GM12878 (cell line): ENCODE data around the gene LTK.

Experiments
- CHD2 ChIP-seq: IDR thresholded peaks from 2 replicates; pipeline ENCODE4 v1.6.1; 2011; ENCODE audit warnings: low read depth, low read length, improper control_type of control experiment, borderline replicate concordance
- DPF2 ChIP-seq: fragments of 450-650 bp; IDR thresholded peaks from 2 replicates; pipeline ENCODE4 v1.6.1; 2017; ENCODE audit warnings: mild to moderate bottlenecking
- ELK1 ChIP-seq: IDR thresholded peaks from 2 replicates; pipeline ENCODE4 v1.6.1; 2012; ENCODE audit warnings: low read depth, low read length, improper control_type of control experiment
- EP300 ChIP-seq, 2 experiments: fragments of 150-350 bp in 1 of 2; IDR thresholded peaks; 2 replicates each; pipeline ENCODE4 v1.6.1; 2011 to 2012; ENCODE audit warnings: low read depth in 2 of 2, low read length in 2 of 2, borderline replicate concordance in 1 of 2, improper control_type of control experiment in 1 of 2, inconsistent platforms in 1 of 2; ENCODE audit not compliant: control insufficient read depth in 1 of 2
- ETV6 ChIP-seq, 2 experiments: fragments of 450-650 bp in 1 of 2; IDR thresholded peaks in 1 of 2; conservative IDR thresholded peaks in 1 of 2; 2 replicates each; pipeline ENCODE4 v1.6.1; 2014; ENCODE audit warnings: antibody characterized with exemption in 1 of 2, borderline replicate concordance in 1 of 2, low read depth in 1 of 2, mild to moderate bottlenecking in 1 of 2, moderate library complexity in 1 of 2
- POLR2A ChIP-seq: IDR thresholded peaks from 2 replicates; pipeline ENCODE4 v1.6.1; 2011; ENCODE audit warnings: low read depth, mild to moderate bottlenecking, low read length
- POLR2AphosphoS5 ChIP-seq: IDR thresholded peaks from 2 replicates; pipeline ENCODE4 v1.6.1; 2011; ENCODE audit warnings: mild to moderate bottlenecking, low read length, inconsistent platforms

GRCh38 chr15:41543521-41543870, 29.9 kb upstream of the LTK start:
- TF ChIP-seq POLR2A (no peak), CHD2 (no peak), EP300 (IDR thresholded peaks at IDR 0.05; ENCODE audit: borderline replicate concordance in 1 of 2, control insufficient read depth in 1 of 2, low read depth in 2 of 2, low read length in 2 of 2) (no peak), ELK1 (no peak), ETV6 (conservative IDR thresholded peaks at IDR 0.05 in 1 of 2, IDR thresholded peaks at IDR 0.05 in 1 of 2; ENCODE audit: borderline replicate concordance in 1 of 2, low read depth in 1 of 2) (no peak), POLR2AphosphoS5 (no peak), DPF2 (no peak)
